HG03095 (cell line): Measurements from ENCODE around the gene GPATCH8.
"Not testable (repeated sequence)": the region's sequence is repeated elsewhere in the genome, so short reads cannot be mapped to it uniquely, and the experiment has no call there.

ENCODE experiments used
- ATAC-seq: cut with Tn5 transposase; IDR thresholded peaks from one replicate; pipeline ENCODE4 v1.9.1; 2021; ENCODE audit warnings: moderate library complexity; ENCODE audit not compliant: unreplicated experiment

GPATCH8 gene

DNA sequence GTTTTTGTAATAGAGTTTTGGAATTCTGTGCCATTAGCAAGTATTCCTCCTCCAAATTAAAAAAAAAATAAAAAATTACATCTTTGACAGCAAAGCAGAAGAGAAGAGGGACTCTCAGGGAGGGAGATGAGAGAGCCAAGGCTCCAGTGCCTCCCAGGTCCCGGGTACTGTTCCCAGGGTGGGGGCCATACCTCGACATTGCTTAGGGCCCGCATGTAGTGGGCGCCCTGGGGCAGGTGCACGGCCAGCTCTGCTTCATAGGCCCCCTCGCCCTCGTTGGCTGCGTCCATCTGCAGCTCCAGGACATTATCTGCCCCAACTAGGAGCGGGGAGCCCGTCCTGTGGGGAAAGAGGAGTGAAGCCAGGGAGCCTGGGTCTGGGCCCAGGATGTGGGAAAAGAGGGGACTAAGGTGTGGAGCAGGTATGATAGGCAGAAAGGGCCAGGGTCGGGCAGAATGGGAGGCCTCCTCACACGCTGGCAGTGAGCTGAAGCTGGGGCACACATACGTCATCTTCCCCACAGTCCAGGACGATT lies 125.0 kb downstream of the GPATCH8 start:
- ATAC-seq, result no peak

DNA sequence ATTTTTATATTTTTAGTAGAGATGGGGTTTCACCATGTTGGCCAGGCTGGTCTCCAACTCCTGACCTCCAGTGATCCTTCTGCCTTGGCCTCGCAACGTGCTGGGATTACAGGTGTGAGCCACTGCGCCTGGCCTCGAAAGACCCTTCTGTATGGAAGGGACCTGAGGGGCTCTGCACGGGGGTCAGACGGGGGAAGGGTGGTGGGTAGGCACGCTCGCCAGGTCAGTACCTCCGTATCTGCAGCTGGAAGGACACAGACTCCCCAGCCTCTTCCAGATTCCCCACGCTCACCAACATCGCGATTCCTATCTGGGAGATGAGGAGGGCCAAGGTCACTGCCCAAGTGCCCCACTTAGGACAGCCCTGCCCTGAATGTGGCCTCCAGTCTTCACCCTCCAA lies 126.4 kb downstream of the GPATCH8 start:
- ATAC-seq, result no peak

DNA sequence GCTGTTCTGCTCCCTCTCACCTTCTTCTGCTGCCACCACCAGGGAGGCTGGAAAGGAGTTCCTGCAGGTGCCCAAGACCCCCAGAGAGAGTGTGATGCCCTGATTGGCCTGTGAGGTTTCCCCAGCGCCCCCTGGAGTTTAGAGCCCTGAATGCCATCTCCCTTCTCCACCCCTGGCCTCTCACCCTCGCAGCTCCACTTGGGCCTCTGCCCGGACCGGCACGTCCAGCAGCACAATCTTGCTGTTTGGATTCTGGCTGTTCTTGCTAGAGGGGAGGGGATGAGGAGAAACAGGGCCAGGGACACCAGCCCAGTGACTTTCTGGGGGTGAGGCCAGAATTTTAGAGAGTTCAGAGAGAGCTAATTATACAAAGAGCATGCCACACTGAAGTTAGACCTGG lies 127.1 kb downstream of the GPATCH8 start:
- no peak for ATAC-seq

DNA sequence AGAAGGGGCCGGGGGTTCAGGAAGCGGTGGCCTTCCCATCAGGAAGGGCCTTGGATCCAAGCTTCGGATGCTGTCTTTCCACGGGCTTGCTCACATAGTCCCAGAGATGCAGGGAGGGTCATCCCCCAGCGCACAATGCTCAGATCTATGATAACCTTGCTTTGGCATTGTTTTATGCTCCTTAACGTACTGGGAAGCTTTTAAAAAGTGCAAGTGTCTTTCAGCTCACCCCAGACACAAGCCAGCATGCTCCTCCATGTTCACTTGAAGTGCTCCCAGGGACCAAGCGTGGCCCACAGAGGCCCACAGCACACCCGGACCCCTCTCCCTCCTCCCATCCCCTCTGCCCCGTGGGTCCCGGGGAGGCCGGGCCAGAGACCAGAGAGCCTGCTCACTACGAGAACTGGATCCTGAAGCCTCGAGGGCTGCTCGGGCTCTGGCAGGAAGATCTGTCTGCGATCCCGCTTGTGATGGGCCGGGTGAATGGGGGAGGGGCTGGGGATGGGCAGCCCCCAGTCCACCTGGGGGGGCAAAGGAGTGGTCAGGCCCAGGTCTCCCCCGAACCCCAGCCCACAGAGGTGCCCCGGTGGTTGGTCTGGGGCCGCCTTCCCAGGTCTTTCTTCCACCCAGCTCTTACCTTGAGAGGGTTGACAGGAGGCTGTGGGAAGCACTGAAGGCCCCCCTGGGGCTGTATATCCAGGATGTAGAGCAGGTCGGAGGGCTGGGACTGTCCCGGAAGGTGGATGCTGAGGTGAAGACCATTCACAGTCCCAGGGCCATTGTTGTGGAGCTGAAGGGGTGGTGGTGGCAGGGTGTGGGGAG lies 127.8 kb downstream of the GPATCH8 start:
- ATAC-seq, result no peak

DNA sequence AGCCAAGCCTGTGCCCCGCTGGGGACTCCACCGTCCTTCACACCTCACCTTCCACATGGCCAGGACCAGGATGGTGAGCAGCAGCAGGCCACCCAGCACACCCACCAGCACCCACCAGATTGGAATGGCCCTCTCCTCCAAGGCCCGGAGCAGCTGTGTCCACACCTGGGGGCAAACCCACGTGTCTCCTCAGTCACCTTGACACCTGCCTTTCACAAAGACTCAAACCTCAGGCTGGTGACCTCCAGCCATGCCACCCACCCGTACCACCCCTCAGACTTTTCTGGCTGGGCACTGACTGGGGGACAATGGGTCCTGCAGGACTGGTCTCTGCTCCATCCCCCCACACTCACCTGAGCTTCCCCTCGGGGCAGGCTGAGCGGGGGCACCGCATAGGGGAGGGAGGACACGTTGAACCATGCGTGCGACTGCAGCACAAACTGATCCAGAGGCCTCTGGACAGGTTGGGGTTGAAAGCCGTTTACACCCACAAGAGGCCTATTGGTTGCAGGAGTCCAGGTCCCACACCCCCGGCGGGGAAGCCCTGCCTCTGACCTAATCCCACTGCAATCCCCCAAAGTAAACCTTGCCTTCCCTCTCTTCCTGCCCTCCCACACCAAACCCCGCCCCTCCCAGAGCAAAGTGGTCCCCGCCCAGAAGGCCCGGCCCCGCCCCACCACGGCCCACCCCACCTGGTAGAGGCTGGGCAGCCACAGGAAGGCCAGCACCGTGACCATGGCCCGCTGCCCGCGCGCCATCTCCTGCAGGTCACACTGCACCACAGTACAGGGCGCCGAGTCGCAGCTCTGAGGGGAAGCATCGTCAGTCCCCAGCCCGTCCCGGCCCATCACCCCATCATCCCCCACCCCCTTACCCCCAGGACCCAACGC lies 128.7 kb downstream of the GPATCH8 start:
- ATAC-seq, result no peak

DNA sequence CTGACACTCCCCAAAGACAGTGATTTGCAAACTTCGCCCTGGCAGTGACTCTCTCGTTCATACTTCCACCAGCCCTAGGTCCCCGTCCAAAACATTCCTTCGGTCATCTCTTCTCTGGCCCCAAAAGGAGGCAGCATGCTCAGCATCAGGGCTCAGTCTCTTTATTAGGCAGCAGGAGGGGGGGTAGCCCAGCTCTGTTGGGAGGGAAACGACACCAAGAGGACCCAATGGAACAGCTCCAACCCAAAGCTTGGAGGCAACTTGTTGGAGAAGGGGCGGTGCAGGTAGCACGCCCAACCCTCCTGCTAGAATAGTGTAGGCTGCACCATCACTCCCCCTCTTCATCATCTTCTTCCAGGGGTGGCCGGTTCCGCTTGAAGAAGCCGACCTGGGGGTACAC lies 131.2 kb downstream of the GPATCH8 start:
- no peak for ATAC-seq

DNA sequence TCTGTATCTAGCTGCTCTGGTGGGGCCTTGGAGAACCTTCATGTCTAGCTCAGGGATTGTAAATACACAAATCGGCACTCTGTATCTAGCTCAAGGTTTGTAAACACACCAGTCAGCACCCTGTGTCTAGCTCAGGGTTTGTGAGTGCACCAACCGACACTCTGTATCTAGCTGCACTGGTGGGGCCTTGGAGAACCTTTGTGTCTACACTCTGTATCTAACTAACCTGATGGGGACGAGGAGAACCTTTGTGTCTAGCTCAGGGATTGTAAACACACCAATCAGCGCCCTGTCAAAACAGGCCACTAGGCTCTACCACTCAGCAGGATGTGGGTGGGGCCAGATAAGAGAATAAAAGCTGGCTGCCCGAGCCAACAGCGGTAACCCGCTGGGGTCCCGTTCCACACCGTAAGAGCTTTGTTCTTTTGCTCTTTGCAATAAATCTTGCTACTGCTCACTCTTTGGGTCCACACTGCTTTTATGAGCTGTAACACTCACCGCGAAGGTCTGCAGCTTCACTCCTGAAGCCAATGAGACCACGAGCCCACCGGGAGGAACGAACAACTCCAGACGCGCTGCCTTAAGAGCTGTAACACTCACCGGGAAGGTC lies 133.7 kb downstream of the GPATCH8 start:
- ATAC-seq, result not testable (repeated sequence)

DNA sequence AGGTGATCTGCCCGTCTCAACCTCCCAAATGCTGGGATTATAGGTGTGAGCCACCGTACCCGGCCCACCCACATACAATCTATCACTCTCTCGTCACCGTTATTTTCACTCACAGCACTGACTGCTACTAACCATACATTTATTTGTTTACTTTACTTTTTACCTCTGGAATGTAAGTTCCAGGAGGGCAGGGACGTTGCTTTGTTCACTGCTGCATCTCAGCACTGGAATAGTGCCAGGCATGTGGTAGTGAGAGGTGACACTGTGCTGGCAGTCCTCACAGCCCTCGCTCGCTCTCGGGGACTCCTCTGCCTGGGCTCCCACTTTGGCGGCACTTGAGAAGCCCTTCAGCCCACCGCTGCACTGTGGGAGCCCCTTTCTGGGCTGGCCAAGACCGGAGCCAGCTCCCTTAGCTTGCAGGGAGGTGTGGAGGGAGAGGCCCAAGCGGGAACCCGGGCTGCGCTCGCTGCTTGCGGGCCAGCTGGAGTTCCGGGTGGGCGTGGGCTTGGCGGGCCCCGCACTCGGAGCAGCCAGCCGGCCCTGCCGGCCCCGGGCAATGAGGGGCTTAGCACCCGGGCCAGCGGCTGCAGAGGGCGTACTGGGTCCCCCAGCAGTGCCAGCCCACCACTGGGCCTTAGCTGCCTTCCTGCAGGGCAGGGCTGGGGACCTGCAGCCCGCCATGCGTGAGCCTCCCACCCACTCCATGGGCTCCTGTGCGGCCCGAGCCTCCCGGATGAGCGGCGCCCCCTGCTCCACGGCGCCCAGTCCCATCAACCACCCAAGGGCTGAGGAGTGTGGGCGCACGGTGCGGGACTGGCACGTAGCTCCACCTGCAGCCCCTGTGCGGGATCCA lies 134.6 kb downstream of the GPATCH8 start:
- not testable (repeated sequence) for ATAC-seq

DNA sequence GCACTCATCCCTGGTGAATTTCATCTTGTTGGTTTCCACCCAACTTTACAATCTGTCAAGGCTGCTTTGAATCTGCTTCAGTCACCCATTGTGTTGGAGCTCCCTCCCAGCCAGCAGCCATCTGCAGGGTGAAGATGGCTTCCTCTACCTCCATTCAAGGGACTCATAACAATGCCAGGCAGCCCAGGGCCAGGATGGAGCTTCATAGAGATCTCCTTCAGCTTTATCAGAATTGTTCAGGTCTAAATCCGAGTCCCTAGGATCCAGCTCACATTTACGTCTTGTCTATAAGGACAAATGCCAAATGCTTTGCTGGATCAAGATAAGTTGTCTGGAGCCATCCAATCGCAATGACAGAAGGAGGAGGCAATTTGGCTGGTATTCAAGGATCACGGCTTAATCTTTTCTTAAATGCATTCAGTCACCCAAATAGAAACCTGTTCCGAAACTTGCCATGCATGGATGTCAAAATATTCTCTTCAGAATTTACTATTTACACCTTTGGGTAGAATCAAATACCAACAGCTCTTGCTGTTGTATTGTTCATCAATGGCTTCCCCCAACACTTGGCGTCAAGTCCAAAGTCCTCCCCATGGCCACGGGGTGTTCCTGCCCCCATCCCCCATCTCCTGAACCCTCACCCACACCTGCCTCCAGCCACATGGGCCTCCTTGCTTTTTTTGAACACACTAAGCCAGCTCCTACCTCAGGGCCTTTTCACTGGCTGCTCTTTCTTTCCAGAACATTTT lies 135.8 kb downstream of the GPATCH8 start:
- ATAC-seq, result no peak

DNA sequence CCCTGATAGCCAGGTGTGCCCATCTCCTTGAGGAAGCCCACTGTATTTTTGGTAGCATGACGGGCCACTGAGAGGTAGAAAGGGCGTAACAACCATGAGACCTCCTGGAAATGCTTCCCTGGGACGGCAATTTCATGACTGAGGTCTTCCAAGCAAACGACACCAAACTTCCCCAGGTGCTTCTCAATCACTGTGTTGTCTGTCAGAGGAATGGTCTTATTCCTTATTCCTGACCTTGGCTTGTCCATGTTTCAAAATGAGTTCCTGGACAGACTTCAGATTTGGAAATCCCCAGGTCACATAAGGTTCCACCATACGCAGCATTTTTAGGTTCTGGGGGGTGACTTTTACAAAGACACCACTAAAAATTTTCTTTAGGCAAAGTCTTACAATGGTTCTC lies 138.2 kb downstream of the GPATCH8 start:
- not testable (repeated sequence) for ATAC-seq

DNA sequence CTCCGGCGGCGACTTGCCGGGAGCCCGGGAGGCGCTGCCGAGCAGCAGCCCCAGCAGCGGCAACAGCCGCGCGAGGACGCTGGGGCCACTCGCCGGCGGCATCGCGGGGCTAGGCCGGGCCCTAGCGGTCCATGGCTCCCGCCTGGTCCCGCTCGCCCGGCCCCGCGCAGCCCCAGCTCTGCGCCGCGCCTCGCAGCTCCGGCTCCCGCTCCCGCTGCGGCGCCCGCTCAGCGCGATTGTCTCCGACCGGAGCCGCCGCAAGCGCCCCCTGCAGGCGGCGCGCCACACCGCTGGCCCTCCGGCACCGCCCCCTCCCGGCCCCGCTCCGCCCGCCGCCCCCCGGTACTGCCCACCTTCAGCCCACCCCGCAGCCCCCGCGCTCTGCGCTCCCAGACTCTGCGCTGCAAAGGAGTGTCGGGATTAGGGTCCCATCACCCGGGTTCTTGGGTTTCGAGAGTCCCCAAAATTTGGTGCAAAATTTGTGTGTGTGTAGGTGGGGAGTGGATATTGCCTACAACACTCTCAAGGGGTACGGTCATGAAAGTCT lies 139.5 kb downstream of the GPATCH8 start, which contains the start of gene FAM171A2:
TSS of gene FAM171A2 (minus strand) at position 241 of the 547 bp plus-strand sequence. CDS start at position 102, 139 bp downstream.
- no peak for ATAC-seq

DNA sequence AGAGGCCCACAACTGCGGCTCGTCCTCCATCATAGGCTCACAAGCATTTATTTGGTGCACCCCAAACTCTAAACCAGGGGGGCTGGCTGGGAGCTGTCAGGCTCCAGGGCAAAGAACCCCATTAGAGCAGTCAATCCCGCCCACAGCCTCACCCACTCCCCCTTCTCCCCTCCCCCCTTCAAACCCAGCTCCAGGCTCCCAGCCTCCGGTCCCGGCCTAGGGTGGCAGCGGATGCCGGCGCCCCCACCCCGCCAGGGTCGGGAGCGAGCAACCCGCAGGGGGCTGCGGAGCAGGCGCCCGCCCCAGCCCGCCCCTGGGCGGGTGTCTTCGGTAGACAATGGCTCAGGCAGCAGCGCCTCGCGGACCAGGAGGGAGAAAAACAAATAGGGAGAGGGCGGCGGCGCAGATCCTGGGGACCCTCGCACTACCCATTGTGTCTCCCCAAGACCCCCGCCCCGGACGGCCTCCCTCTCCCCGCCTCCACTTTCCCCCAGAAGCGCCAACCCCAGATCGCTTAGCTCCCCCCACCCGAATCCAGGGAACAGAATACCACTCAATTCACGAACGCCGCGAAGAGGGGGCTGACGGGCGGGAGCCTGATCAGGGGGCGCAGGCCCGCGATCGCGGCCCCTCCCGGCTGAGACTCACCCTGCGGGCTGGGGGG lies 140.1 kb downstream of the GPATCH8 start:
- ATAC-seq, result no peak

DNA sequence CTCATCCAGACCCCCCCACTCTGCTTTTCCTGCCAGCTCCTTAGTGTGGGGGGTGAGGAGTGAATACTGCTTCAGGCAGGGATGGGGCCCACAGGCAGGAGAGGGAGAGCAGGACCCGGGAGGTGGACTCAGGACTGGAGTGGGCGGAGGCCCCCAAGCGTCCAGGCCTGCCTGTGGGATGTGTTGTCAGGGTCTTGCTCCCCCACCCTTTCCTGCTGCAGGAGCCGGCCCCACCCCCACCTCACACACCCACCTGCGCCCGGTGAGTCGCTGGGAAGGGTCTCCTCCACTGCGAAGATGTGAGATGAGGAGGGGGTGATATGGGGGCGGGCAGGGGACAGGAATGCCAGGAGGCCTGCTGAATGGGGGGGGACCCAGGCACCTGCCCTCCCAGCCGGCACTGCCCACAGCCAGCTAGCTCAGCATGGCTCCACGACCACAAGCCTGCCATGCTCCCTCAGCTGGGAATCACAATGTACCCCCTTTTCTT lies 140.7 kb downstream of the GPATCH8 start:
- no peak for ATAC-seq

DNA sequence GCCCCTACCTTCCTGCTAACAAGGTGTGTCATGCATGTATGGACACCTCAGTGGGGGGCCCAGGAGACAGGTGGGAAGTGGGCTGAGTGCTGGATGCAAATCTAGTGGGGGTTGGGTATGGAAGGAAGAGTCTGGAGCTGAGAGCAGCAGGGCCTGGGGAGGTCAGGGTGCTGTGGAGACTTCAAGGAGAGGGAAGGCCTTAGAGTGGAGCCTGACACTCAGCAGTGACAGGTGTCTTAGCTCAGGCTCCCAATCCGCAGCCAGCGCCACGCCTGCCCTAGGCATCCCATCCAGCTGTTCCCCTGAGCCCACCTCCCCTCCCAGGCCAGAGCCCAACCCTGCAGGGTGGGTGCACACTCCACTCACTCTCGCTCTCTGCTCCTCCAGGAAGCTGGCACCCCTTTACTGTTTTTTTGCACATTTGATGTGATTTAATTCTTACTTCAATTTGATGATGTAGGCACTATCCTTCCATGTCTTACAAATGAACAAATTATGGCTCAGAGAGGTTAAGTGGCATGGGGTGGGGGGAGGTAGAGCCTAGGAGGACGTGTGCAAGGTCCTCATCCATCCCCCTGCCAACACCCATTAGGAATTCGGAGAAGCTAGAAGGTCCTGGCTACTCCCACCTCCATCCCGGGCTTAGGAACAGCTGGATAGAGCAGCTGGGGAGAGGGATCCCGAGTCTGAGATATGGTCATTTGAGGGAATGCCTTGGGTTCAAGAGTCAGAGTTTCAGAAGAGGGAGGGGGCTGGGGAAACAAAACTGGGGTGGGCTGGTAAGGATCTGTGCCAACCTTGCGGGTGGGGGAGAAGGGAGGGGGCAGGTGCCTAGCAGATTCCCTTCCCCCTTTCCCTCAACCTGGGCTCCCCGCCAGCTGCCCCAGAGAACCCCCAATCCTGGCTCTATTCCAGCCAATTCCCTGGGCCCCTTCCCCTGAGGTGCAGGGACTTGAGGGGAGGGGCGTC lies 141.6 kb downstream of the GPATCH8 start:
- no peak for ATAC-seq

DNA sequence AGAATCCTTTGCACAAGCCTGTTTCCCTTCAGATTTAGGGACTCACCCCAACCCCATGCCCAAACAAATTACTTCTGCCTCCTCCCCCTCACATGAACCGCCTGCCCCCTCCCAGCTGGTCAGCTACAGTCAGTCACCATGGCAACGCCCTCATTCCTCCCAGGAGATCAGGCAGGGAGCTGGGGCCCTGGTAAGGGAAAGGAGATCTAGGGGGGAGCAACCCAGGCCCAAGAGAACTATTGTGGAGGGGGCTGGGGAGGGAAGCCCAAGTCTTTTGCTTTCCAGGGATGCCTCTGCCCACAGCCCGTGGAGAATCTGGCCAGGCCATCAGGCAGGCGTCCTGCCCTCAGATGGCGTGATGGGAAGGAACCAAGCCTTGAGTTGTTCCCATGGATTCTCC lies 142.4 kb downstream of the GPATCH8 start:
- ATAC-seq, result no peak

DNA sequence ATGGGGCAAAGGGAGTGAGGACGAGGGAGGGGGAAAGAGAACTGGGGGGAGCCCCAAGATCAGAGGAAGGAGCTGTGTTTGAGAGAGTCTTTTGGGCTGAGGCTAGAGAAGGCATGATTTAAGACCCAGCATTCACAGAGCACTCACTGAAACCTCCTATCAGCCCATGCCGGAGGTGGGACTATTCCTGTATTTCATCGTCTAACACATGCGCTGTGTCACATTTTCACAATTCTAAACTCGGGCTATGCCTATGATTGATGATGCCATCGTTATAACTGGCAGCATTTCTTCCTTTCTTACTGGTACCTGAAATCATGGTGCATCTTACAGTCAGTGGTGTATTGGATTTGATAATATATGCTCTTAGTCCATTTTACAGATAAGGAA lies 143.1 kb downstream of the GPATCH8 start:
- no peak for ATAC-seq

DNA sequence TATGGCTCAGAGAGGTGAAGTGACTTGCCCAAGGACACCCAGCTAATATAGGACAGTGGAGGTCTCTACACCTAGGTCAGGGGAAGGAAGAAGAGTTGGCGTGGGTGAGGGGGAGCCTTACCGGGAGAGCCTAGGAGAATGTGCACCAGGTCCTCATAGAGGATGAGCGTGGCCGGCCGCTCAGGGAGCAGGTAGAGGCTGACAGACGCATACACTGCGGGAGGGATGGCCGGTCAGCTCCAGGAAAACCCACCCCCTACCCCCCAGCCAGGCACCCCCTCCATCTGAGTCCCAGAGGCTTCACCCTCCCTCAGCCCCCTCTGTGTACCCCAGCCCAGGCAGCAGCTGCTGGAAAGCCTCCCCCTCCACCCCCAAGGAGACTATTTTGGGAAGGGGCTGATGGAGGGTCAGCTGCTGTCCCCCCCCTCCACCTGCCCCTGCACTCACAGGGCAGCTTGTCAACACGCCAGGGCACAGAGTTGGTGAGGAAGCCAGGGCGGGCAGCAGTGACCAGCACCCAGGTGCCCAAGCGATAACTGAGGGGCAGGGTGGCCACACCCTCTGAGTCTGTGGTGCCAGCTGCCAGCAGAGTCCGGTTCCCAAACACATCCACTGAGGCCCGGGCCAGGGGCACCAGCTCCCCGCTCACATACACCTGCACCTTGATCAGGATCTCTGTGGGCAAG lies 143.6 kb downstream of the GPATCH8 start:
- no peak for ATAC-seq
